GM10248 (cell line): ENCODE data around the gene SPG11.

ENCODE experiments used
- CTCF ChIA-PET: fragments of 300-600 bp; sonication (Branson Sonifier 250); formaldehyde crosslinking; extraction: SDS; loops from one replicate; lab custom pipeline; 2021; ENCODE audit warnings: antibody characterized with exemption; lab: Yijun Ruan, JAX
- POLR2A ChIA-PET: fragments of 350-650 bp; sonication (Branson Sonifier 250); formaldehyde crosslinking; extraction: SDS; loops from one replicate; lab custom pipeline; 2020; ENCODE audit warnings: antibody characterized with exemption; lab: Yijun Ruan, JAX
- DNase-seq: peaks from one replicate; pipeline ENCODE4 v3.0.0; 2012; ENCODE audit errors: extremely low spot score
- TF ChIP-seq, protein P1 (sequence below): IDR thresholded peaks from 2 replicates; pipeline ENCODE4 v1.5.1; 2012; ENCODE audit warnings: mild to moderate bottlenecking, low read depth; ENCODE audit errors: extremely low read depth, missing control alignments, control extremely low read depth

Gene SPG11

GRCh38 chr15:44656913-44657312, 6.5 kb downstream of the SPG11 start:
- DNase-seq, result no peak
- ChIA-PET CTCF (interaction anchor here (0.8 to 2.1 kb wide), 8 partner anchors 8 to 82 kb away, joined by 3 to 9 read pairs (median 4); partner anchors contain the start of gene TRIM69), POLR2A (no interaction called here)
- TF ChIP-seq, protein P1, sequence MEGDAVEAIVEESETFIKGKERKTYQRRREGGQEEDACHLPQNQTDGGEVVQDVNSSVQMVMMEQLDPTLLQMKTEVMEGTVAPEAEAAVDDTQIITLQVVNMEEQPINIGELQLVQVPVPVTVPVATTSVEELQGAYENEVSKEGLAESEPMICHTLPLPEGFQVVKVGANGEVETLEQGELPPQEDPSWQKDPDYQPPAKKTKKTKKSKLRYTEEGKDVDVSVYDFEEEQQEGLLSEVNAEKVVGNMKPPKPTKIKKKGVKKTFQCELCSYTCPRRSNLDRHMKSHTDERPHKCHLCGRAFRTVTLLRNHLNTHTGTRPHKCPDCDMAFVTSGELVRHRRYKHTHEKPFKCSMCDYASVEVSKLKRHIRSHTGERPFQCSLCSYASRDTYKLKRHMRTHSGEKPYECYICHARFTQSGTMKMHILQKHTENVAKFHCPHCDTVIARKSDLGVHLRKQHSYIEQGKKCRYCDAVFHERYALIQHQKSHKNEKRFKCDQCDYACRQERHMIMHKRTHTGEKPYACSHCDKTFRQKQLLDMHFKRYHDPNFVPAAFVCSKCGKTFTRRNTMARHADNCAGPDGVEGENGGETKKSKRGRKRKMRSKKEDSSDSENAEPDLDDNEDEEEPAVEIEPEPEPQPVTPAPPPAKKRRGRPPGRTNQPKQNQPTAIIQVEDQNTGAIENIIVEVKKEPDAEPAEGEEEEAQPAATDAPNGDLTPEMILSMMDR, result no peak

DNA sequence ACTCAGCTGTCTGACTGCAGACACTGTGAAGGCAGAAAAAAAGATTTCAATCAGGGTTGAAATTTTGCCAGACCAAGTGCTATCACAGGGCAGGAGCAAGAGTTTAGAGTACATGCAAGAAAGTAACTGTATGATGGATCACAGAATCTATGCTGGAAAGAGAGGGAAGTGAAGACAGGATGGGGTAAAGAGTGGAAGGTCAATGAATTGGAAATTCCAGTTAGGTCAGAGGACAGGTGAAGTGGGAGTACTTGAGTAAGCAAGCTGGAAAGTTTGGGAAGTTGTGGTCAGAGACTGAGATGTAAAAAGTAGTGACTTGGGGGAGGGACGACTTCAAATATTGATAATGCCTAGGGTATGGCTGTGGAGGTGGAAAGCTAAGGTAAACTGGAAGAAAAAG, 7.2 kb downstream of the SPG11 start:
- TF ChIP-seq, protein P1, result no peak
- POLR2A ChIA-PET, result no interaction called here
- CTCF ChIA-PET, result interaction anchor here (0.8 to 2.1 kb wide), 7 partner anchors 8 to 82 kb away, joined by 3 to 9 read pairs (median 4); partner anchors contain the start of gene TRIM69
- no peak for DNase-seq

DNA sequence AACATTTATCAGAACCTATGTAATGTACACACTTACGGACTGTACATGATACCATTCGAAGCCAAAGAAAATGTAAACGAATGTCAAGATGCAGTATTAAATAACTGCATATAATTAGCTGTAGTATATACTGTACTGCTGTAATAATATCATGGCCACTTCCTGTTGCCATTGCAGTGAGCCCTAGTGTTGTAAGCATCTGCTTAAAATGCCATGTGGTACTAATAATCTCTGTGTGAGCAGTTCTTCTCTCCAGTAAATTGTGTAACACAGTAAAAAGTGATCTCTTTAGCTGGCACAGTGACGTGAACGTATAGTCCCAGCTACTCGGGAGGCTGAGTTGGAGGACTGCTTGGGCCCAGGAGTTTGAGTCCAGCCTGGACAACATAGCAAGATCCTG, 8.6 kb downstream of the SPG11 start:
- ChIA-PET POLR2A (no interaction called here), CTCF (interaction anchor here (0.6 to 1.4 kb wide), 3 partner anchors 8 to 123 kb away, joined by 3 to 5 read pairs (median 3); partner anchors contain the start of gene SPG11)
- TF ChIP-seq, protein P1, result no peak
- DNase-seq, result no peak

- TF ChIP-seq, protein P1, result no peak
- ChIA-PET POLR2A (interaction anchor here (0.6 kb wide), 1 partner anchor 274 kb away, joined by 7 read pairs; no protein-coding TSS in a partner anchor), CTCF (interaction anchor here (1.1 to 2.4 kb wide), 5 partner anchors 9 to 101 kb away, joined by 3 to 9 read pairs (median 4); partner anchors contain the start of gene SPG11)
- DNase-seq, result no peak
These were observed 15.8 kb downstream of the SPG11 start for GRCh38 chr15:44647637-44648036.

GRCh38 chr15:44647036-44647435, 16.4 kb downstream of the SPG11 start:
- POLR2A ChIA-PET, result interaction anchor here (0.6 kb wide), 1 partner anchor 275 kb away, joined by 7 read pairs; no protein-coding TSS in a partner anchor
- TF ChIP-seq, protein P1, result no peak
- CTCF ChIA-PET, result interaction anchor here (1.1 to 2.4 kb wide), 4 partner anchors 10 to 101 kb away, joined by 3 to 9 read pairs (median 4); partner anchors contain the start of gene SPG11

DNA sequence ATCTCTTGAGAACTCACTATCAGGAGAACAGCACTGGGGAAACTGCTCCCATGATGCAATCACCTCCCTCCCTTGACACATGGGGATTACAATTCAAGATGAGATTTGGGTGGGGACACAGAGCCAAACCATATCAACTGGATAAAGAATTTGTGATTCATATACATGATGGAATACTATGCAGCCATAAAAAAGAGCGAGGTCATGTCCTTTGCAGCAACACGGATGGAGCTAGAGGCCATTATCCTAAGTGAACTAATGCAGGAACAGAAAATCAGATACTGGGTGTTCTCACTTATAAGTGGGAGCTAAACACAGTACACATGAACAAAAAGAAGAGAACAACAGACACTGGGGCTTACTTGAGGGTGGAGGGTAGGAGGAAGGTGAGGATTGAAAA, 17.0 kb downstream of the SPG11 start:
- ChIA-PET POLR2A (no interaction called here), CTCF (interaction anchor here (1.1 to 2.4 kb wide), 4 partner anchors 9 to 100 kb away, joined by 3 to 9 read pairs (median 4); partner anchors contain the start of gene SPG11)
- DNase-seq, result no peak
- TF ChIP-seq, protein P1, result no peak

More at GRCh38 chr15:44647036-44647435, 16.4 kb downstream of the SPG11 start:
- no peak for DNase-seq
